Body of pancreas (tissue), 4 donors: ENCODE results near the gene SNX17. TPM values are rescaled to one million over a fixed set of nuclear protein-coding genes. Genes with fewer than 3 reads are reported as not detected.

Experiments used
- ATAC-seq: fragments of 150-250 bp; one replicate; pipeline ENCODE4 v1.9.1; 2016
- DNase-seq, 4 donors: peaks; one replicate each; pipeline ENCODE4 v3.0.0-alpha.2; 2019
- H3K27ac ChIP-seq, 4 donors: fragments of 200-600 bp; sonication (generic); 1 replicate in 3 of 4; 2 replicates in 1 of 4; pipeline versions ENCODE4 v1.5.1 to v1.6.1; 2016 to 2019; ENCODE audit warnings: mild to moderate bottlenecking in 1 of 4, mixed read lengths in 1 of 4, moderate library complexity in 1 of 4
- H3K27me3 ChIP-seq, 2 donors: fragments of 200-600 bp; sonication (generic); one replicate each; pipeline ENCODE4 v1.6.0; 2016; ENCODE audit warnings: mild to moderate bottlenecking in 1 of 2
- H3K36me3 ChIP-seq, 2 donors: fragments of 200-600 bp; sonication (generic); replicated peaks in 1 of 2; 2 replicates each; pipeline ENCODE4 v1.5.1; 2016; ENCODE audit warnings: low read depth in 2 of 2; ENCODE audit not compliant: insufficient read depth in 1 of 2
- H3K4me1 ChIP-seq: fragments of 200-600 bp; sonication (generic); one replicate; pipeline ENCODE4 v1.6.0; 2016
- H3K4me3 ChIP-seq, 2 donors: fragments of 200-600 bp; sonication (generic); 1 replicate in 1 of 2; 2 replicates in 1 of 2; pipeline ENCODE4 v1.5.1; 2016 to 2019
- H3K9me3 ChIP-seq, 3 donors: fragments of 200-600 bp; sonication (generic); 1 replicate in 2 of 3; 2 replicates in 1 of 3; pipeline ENCODE4 v1.5.1; 2016
- POLR2A ChIP-seq, 3 donors: fragments of 450-650 bp; IDR thresholded peaks; one replicate each; pipeline ENCODE4 v1.6.1; 2016; ENCODE audit warnings: antibody characterized with exemption in 3 of 3, mild to moderate bottlenecking in 2 of 3
- WGBS, 2 donors: methylation state at CpG; one replicate each; pipeline ENCODE4 v1.1.5; 2017; 5-methylcytosine and 5-hydroxymethylcytosine counted together
- intact Hi-C: fragments of 100-400 bp; cut with DNase I; formaldehyde crosslinking; loops from one replicate; pipeline ENCODE4 v1.15.1; 2023
- total RNA-seq, 2 donors: library from RNA; depleted of rRNA; stranded (reverse); fragments of >200 nt; gene quantifications; one replicate each; pipeline ENCODE4 v1.1.0, GENCODE V29; 2016
- TF ChIP-seq, protein P1 (sequence below), 7 experiments: fragments of 450-650 bp in 4 of 7; fragments of 200-600 bp in 3 of 7; sonication (generic) in 3 of 7; IDR thresholded peaks; one replicate each; pipeline ENCODE4 v1.5.1; 2016 to 2019; ENCODE audit warnings: antibody characterized with exemption in 7 of 7

SNX17 gene
- total RNA-seq, 2 donors from 2014 or later: 50.4 to 70.8 TPM

DNA sequence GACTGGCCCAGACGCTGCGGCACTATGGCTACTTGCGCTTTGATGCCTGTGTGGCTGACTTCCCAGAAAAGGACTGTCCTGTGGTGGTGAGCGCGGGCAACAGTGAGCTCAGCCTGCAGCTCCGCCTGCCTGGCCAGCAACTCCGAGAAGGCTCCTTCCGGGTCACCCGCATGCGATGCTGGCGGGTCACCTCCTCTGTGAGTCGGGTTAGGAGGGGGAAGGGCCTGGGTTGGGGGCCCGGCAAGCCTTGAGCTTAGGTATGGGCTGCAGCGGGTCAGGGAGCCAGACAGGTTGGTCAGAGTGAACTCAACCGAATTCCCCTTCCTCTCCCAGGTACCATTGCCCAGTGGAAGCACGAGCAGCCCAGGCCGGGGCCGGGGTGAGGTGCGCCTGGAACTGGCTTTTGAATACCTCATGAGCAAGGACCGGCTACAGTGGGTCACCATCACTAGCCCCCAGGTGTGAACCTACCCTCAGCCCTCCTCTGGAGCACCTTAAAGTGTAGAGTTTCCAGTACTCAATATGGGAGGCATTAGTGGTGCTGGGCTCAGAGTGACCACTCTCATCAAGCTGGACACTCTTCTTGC is 5.2 kb downstream of the SNX17 start:
- intact Hi-C loops: no loop called here
- no peak for DNase-seq
- Histone ChIP-seq H3K4me3 (no peak overlapping the region), H3K36me3 (peaks cover 17 to 28% of the 10 kb centered on the region in 2 donors), H3K27ac (no peak overlapping the region), H3K9me3 (no peaks in the 10 kb centered on the region), H3K4me1 (peaks cover 38% of the 10 kb centered on the region), H3K27me3 (no peaks in the 10 kb centered on the region)
- 88 to 95% methylated on average over 15 to 20 of the region's 20 CpGs for WGBS, 2 donors
- TF ChIP-seq, protein P1, sequence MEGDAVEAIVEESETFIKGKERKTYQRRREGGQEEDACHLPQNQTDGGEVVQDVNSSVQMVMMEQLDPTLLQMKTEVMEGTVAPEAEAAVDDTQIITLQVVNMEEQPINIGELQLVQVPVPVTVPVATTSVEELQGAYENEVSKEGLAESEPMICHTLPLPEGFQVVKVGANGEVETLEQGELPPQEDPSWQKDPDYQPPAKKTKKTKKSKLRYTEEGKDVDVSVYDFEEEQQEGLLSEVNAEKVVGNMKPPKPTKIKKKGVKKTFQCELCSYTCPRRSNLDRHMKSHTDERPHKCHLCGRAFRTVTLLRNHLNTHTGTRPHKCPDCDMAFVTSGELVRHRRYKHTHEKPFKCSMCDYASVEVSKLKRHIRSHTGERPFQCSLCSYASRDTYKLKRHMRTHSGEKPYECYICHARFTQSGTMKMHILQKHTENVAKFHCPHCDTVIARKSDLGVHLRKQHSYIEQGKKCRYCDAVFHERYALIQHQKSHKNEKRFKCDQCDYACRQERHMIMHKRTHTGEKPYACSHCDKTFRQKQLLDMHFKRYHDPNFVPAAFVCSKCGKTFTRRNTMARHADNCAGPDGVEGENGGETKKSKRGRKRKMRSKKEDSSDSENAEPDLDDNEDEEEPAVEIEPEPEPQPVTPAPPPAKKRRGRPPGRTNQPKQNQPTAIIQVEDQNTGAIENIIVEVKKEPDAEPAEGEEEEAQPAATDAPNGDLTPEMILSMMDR (IDR thresholded peaks at IDR 0.05): no peak
- TF ChIP-seq POLR2A (IDR thresholded peaks at IDR 0.05): no peak
- no peak for ATAC-seq

DNA sequence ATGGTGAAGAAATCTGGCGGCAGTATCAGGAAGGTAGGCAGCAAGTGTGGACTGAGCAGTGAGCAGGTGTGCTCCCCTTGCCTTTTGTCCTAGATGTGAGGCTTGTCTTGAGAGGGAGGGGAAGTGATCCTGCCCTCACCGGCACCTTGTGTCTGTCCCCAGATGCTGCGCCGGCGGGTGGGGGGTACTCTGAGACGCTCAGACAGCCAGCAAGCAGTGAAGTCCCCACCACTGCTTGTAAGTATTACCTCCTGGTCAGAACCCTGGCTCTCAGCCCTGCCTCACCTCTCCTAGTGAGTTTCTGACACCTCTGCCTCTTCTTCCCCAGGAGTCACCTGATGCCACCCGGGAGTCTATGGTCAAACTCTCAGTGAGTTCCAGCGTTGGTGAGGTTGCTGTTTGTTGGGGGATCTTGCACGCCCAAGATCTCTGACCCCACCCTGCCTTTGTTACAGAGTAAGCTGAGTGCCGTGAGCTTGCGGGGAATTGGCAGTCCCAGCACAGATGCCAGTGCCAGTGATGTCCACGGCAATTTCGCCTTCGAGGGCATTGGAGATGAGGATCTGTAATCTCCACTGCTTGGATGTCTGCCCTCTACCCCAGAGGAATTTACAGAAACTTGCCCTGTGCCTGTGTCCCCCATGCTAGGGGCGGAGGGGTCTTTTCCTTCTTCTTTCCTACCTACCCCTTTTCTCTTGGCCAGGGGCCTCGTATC is 5.9 kb downstream of the SNX17 start:
- Histone ChIP-seq H3K4me3 (no peak overlapping the region), H3K9me3 (no peaks in the 10 kb centered on the region), H3K27ac (no peak overlapping the region), H3K36me3 (peaks cover 17 to 28% of the 10 kb centered on the region in 2 donors), H3K27me3 (no peaks in the 10 kb centered on the region), H3K4me1 (peaks cover 40% of the 10 kb centered on the region)
- TF ChIP-seq POLR2A (IDR thresholded peaks at IDR 0.05): no peak
- TF ChIP-seq, protein P1 (IDR thresholded peaks at IDR 0.05): no peak
- intact Hi-C loops: no loop called here
- no peak for ATAC-seq
- WGBS, 2 donors: 81 to 85% methylated on average over 13 to 16 of the region's 16 CpGs
- DNase-seq: no peak

DNA sequence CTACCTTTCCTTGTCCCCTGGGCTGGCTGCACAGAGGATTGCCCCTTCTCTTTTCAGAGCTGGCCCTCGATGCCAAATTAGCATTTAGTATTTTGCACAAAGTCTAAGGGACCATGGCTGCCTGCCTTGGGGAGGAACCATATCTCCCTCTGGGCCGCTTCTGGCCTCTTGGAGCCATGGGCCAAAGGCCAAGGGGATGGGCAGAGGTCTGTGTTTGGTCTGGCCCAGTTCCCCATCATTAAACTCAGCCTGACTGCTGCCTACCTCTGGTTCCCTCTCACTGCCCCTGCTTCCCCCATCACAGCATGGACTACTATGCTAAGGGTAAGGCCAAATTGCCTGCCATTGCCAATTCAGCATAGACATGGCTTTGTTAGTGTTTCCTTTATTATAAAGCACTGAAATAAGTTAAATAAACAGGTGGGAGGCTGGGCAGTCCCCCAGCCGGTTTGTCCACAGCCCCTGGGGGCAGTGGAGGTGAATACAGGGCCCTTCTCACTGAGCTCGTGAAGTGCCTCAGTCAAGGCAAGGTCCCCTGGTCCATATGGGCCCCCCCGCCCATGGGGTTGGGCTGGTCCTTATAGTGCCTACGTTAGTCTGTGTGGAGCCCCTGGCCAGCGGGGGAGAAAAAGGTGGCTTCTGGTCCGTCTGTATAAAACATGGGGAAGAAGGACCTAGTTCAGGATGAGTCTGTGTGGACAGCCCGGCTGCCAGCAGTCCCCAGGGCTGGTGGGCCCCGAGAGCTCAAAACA is 6.6 kb downstream of the SNX17 start:
- ATAC-seq (no peak), DNase-seq (no peak)
- H3K4me3 ChIP-seq: no peak overlapping the region
- intact Hi-C loops: no loop called here
- 63 to 72% methylated on average over 9 to 10 of the region's 10 CpGs for WGBS, 2 donors
- no peak for TF ChIP-seq POLR2A (IDR thresholded peaks at IDR 0.05)
- TF ChIP-seq, protein P1 (IDR thresholded peaks at IDR 0.05): no peak
- no peaks in the 10 kb centered on the region for H3K9me3 ChIP-seq
- H3K4me1 ChIP-seq: peaks cover 35% of the 10 kb centered on the region
- H3K27ac ChIP-seq: no peak overlapping the region
- H3K36me3 ChIP-seq: peaks cover 17 to 28% of the 10 kb centered on the region in 2 donors
- no peaks in the 10 kb centered on the region for H3K27me3 ChIP-seq

DNA sequence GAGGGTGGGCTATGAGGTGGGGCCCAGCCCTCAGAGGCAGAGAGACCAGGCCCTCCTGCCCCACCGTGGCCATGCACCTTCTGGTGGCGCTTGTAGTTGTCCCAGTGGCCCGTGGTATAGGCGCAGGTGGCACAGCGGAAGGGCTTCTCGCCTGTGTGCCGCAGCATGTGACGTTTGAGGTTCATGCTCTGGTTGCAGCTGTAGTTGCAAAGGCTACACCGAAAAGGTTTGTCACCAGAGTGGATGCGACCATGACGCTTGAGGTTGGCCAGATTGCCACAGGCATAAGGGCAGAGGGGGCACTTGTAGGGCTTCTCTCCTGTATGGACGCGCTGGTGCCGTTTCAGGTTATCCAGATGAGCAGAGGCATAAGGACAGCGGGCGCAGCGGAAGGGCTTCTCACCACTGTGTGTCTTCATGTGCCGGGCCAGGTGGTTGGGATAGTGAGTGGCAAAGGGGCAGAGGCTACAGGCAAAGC is 7.2 kb downstream of the SNX17 start:
- Histone ChIP-seq H3K27ac (no peak overlapping the region), H3K4me1 (peaks cover 29% of the 10 kb centered on the region), H3K36me3 (peaks cover 17 to 28% of the 10 kb centered on the region in 2 donors), H3K9me3 (no peaks in the 10 kb centered on the region), H3K4me3 (no peak overlapping the region), H3K27me3 (no peaks in the 10 kb centered on the region)
- ATAC-seq (no peak), DNase-seq (no peak)
- TF ChIP-seq, protein P1 (IDR thresholded peaks at IDR 0.05): no peak
- TF ChIP-seq POLR2A (IDR thresholded peaks at IDR 0.05): no peak
- intact Hi-C loops: no loop called here
- WGBS, 2 donors: 78 to 82% methylated on average over 9 to 18 of the region's 18 CpGs
